KBM-7 (cell line): Measurements from ENCODE around the gene CLEC4D.

Experiments used
- DNase-seq: peaks from one replicate; pipeline ENCODE4 v3.0.0-alpha.2; 2015
- in situ Hi-C: fragments of 300-500 bp; cut with MboI; formaldehyde crosslinking; loops from 2 replicates; pipeline ENCODE4 v1.14.3; 2020; ENCODE audit warnings: low sequenced_read_pairs, low pct_unique_long_range_greater_than_20kb, mixed read lengths

CLEC4D gene

DNA sequence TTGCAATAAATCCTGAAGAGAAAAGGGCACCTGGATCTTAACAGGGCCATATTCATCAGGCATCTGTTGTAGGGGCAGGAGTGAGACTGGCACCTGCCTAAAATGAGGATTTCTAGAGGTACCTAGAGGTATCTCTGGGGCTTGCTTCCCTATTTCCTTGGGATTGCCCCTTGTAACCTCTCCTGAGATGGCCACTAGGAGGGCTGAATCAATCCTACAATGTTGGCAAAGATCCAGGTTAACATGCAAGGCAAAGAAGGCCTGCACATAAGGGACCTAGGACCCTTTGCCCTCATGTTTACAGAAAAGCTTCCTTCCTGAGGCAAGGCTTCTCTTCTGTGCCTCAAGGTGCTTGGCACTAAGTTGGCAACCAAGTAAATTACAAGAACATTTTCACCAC is 53.2 kb downstream of the CLEC4D start:
- no peak for DNase-seq
- in situ Hi-C loops, result no loop called here
